Uterus (tissue), 2 donors: Measurements from ENCODE around the gene PDLIM4.

Experiments
- POLR2A ChIP-seq, 2 donors: fragments of 450-650 bp; IDR thresholded peaks; one replicate each; pipeline ENCODE4 v1.6.1; 2016; ENCODE audit warnings: antibody characterized with exemption in 2 of 2, mild to moderate bottlenecking in 1 of 2, moderate library complexity in 1 of 2
- TF ChIP-seq, protein P1 (sequence below), 4 experiments: fragments of 200-600 bp in 2 of 4; fragments of 450-650 bp in 2 of 4; sonication (generic) in 2 of 4; IDR thresholded peaks; one replicate each; pipeline ENCODE4 v1.5.1; 2016 to 2019; ENCODE audit warnings: antibody characterized with exemption in 4 of 4, mild to moderate bottlenecking in 2 of 4, moderate library complexity in 1 of 4

DNA sequence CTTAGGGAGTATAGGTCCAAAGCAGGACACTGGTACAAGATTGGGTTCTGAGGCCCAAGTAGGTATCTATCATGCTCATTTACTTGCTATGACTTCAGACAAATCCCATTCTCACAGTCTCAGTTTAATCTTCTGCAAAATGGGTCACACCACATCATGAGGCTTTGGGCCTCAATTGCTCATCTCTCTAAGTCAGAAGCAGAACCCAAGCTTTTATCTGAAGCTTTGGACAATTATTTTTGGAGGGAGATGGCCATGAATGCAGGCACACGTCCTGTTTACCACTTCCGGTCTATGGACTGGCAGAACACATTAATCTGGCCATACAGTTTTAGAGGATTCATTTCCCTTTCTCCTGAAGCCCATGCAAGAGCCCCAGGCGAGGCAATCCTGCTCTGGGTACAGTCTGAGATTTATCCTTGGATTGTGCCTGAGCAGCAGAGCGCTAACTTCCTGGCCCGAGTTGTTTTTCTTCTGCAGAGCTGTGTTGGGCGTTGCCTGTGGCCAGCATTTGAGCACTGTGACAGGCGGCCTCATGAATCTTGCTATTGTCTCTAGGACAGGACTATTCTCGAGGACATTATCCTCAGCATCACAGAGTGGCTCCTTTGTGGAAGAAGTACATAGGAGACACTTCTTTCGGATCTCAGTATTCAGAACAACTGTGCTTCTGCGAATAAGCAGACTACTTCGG, 52.8 kb downstream of the PDLIM4 start:
- no peak for TF ChIP-seq POLR2A (IDR thresholded peaks at IDR 0.05)
- TF ChIP-seq, protein P1, sequence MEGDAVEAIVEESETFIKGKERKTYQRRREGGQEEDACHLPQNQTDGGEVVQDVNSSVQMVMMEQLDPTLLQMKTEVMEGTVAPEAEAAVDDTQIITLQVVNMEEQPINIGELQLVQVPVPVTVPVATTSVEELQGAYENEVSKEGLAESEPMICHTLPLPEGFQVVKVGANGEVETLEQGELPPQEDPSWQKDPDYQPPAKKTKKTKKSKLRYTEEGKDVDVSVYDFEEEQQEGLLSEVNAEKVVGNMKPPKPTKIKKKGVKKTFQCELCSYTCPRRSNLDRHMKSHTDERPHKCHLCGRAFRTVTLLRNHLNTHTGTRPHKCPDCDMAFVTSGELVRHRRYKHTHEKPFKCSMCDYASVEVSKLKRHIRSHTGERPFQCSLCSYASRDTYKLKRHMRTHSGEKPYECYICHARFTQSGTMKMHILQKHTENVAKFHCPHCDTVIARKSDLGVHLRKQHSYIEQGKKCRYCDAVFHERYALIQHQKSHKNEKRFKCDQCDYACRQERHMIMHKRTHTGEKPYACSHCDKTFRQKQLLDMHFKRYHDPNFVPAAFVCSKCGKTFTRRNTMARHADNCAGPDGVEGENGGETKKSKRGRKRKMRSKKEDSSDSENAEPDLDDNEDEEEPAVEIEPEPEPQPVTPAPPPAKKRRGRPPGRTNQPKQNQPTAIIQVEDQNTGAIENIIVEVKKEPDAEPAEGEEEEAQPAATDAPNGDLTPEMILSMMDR (IDR thresholded peaks at IDR 0.05), result no peak
